Measurements from ENCODE around the gene TAF15. TPM values are rescaled to one million over a fixed set of nuclear protein-coding genes. Genes with fewer than 3 reads are reported as not detected.

Gene TAF15
- total and polyA plus RNA-seq, 2 of the 13 experiments (the other 11 are each of a cell fraction or from before 2014, with no cell fraction given), result 25.2 to 26.5 TPM

GRCh38 chr17:35891269-35891668, 82.0 kb downstream of the TAF15 start:
- intact Hi-C loops (cut with micrococcal nuclease; ENCODE audit: unreplicated experiment), result no loop called here
- Histone ChIP-seq H4K20me1 (ENCODE audit: insufficient read depth, low read length) (no peaks in the 10 kb centered on the region), H3K4me3 (replicated peaks in 1 of 3; ENCODE audit: insufficient read depth in 1 of 3, low read depth in 2 of 3, low read length in 3 of 3) (no peak overlapping the region), H3K4me2 (ENCODE audit: low read depth, low read length) (no peak overlapping the region), H3K27me3 (ENCODE audit: control insufficient read depth in 1 of 2, insufficient read depth in 2 of 2, low read length in 2 of 2) (peaks cover 1 to 10% of the 10 kb centered on the region in 2 experiments; a peak in 2 of 5 replicates), H3K4me1 (ENCODE audit: insufficient read depth, low read length) (no peaks in the 10 kb centered on the region), H3K9me3 (ENCODE audit: low read length) (no peaks in the 10 kb centered on the region), H2AFZ (ENCODE audit: low read length) (no peak overlapping the region), H3K36me3 (replicated peaks in 1 of 2; ENCODE audit: control insufficient read depth in 1 of 2, insufficient read depth in 2 of 2, low read length in 2 of 2) (no peaks in the 10 kb centered on the region), H3K79me2 (ENCODE audit: insufficient read depth, low read length) (no peaks in the 10 kb centered on the region), H3K9ac (ENCODE audit: insufficient read depth, low read depth, low read length) (no peak overlapping the region), H3K27ac (ENCODE audit: extremely low read length, insufficient read depth, low read length) (no peak overlapping the region)
- WGBS (ENCODE audit: low lambda C conversion rate), result 50% methylated on average over 4 of the region's 4 CpGs
- POLR2A ChIA-PET, result no interaction called here
- no peak for DNase-seq (ENCODE audit: low spot score)
- BruUV-seq (replicated peaks), result no TSS peak
- in situ Hi-C loops (cut with HindIII; ENCODE audit: extremely low pct_ligation_motif_present, low pct_unique_long_range_greater_than_20kb), result no loop called here
- no peak for ATAC-seq
- FAIRE-seq, result no peak
- CTCF ChIA-PET (ENCODE audit: low intra/inter-chr PET ratio, low total read pairs), result no interaction called here
- TF ChIP-seq ZNF441 (CRISPR knock-in tag; IDR thresholded peaks at IDR 0.05; ENCODE audit: borderline replicate concordance) (no peak), POGZ (CRISPR knock-in tag; IDR thresholded peaks at IDR 0.05) (no peak), RXRB (CRISPR knock-in tag; IDR thresholded peaks at IDR 0.05; ENCODE audit: borderline replicate concordance) (no peak), ZNF513 (CRISPR knock-in tag; conservative IDR thresholded peaks at IDR 0.05) (no peak), ZNF333 (CRISPR knock-in tag; IDR thresholded peaks at IDR 0.05; ENCODE audit: borderline replicate concordance) (no peak), ZNF30 (CRISPR knock-in tag; IDR thresholded peaks at IDR 0.05) (no peak), ZBTB7A (CRISPR knock-in tag; IDR thresholded peaks at IDR 0.05) (no peak), SNAI1 (CRISPR knock-in tag; IDR thresholded peaks at IDR 0.05; ENCODE audit: borderline replicate concordance) (no peak), FOSL2 (CRISPR knock-in tag; IDR thresholded peaks at IDR 0.05) (no peak), SP1 (IDR thresholded peaks at IDR 0.05) (no peak), SP1 (CRISPR knock-in tag; IDR thresholded peaks at IDR 0.05) (no peak), ZNF629 (CRISPR knock-in tag; conservative IDR thresholded peaks at IDR 0.05) (no peak), KLF6 (CRISPR knock-in tag; IDR thresholded peaks at IDR 0.05) (no peak)
- TF ChIP-seq, protein P1, sequence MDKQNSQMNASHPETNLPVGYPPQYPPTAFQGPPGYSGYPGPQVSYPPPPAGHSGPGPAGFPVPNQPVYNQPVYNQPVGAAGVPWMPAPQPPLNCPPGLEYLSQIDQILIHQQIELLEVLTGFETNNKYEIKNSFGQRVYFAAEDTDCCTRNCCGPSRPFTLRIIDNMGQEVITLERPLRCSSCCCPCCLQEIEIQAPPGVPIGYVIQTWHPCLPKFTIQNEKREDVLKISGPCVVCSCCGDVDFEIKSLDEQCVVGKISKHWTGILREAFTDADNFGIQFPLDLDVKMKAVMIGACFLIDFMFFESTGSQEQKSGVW (CRISPR knock-in tag; IDR thresholded peaks at IDR 0.05; ENCODE audit: borderline replicate concordance), result no peak
- TF ChIP-seq, protein P2, sequence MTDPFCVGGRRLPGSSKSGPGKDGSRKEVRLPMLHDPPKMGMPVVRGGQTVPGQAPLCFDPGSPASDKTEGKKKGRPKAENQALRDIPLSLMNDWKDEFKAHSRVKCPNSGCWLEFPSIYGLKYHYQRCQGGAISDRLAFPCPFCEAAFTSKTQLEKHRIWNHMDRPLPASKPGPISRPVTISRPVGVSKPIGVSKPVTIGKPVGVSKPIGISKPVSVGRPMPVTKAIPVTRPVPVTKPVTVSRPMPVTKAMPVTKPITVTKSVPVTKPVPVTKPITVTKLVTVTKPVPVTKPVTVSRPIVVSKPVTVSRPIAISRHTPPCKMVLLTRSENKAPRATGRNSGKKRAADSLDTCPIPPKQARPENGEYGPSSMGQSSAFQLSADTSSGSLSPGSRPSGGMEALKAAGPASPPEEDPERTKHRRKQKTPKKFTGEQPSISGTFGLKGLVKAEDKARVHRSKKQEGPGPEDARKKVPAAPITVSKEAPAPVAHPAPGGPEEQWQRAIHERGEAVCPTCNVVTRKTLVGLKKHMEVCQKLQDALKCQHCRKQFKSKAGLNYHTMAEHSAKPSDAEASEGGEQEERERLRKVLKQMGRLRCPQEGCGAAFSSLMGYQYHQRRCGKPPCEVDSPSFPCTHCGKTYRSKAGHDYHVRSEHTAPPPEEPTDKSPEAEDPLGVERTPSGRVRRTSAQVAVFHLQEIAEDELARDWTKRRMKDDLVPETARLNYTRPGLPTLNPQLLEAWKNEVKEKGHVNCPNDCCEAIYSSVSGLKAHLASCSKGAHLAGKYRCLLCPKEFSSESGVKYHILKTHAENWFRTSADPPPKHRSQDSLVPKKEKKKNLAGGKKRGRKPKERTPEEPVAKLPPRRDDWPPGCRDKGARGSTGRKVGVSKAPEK (CRISPR knock-in tag; IDR thresholded peaks at IDR 0.05; ENCODE audit: borderline replicate concordance), result no peak
- TF ChIP-seq, protein P3, sequence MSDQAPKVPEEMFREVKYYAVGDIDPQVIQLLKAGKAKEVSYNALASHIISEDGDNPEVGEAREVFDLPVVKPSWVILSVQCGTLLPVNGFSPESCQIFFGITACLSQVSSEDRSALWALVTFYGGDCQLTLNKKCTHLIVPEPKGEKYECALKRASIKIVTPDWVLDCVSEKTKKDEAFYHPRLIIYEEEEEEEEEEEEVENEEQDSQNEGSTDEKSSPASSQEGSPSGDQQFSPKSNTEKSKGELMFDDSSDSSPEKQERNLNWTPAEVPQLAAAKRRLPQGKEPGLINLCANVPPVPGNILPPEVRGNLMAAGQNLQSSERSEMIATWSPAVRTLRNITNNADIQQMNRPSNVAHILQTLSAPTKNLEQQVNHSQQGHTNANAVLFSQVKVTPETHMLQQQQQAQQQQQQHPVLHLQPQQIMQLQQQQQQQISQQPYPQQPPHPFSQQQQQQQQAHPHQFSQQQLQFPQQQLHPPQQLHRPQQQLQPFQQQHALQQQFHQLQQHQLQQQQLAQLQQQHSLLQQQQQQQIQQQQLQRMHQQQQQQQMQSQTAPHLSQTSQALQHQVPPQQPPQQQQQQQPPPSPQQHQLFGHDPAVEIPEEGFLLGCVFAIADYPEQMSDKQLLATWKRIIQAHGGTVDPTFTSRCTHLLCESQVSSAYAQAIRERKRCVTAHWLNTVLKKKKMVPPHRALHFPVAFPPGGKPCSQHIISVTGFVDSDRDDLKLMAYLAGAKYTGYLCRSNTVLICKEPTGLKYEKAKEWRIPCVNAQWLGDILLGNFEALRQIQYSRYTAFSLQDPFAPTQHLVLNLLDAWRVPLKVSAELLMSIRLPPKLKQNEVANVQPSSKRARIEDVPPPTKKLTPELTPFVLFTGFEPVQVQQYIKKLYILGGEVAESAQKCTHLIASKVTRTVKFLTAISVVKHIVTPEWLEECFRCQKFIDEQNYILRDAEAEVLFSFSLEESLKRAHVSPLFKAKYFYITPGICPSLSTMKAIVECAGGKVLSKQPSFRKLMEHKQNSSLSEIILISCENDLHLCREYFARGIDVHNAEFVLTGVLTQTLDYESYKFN (CRISPR knock-in tag; conservative IDR thresholded peaks at IDR 0.05), result no peak
- TF ChIP-seq, protein P4, sequence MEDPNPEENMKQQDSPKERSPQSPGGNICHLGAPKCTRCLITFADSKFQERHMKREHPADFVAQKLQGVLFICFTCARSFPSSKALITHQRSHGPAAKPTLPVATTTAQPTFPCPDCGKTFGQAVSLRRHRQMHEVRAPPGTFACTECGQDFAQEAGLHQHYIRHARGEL (CRISPR knock-in tag; IDR thresholded peaks at IDR 0.05), result no peak

Data from HepG2 (cell line).